NCI-H146 treated with DMSO at 0.1 percent for 48 hours (cell line): ENCODE measurements around the gene TTC38.

Experiments
- DNase-seq: peaks from one replicate; lab custom pipeline; 2025; ENCODE audit not compliant: unreplicated experiment; lab: John Stamatoyannopoulos, UW

TTC38 gene

GRCh38 chr22:46327691-46328465 lies 60.1 kb downstream of the TTC38 start:
- DNase-seq = no peak

GRCh38 chr22:46328797-46329196 lies 61.0 kb downstream of the TTC38 start:
- no peak for DNase-seq

- DNase-seq = no peak
Observed at GRCh38 chr22:46329616-46330015, 61.8 kb downstream of the TTC38 start.

GRCh38 chr22:46330426-46330825 lies 62.6 kb downstream of the TTC38 start:
- DNase-seq = no peak

GRCh38 chr22:46331496-46331895 lies 63.7 kb downstream of the TTC38 start:
- DNase-seq = no peak

- peak; percentile 31 for DNase-seq
Observed at GRCh38 chr22:46335201-46336118, 67.7 kb downstream of the TTC38 start, which contains the start of gene TRMU. TSS of gene TRMU (plus strand) at chr22:46335714. CDS start at chr22:46335765, 51 bp downstream.

GRCh38 chr22:46336119-46337078 lies 68.6 kb downstream of the TTC38 start:
- no peak for DNase-seq

GRCh38 chr22:46337870-46338269 lies 70.1 kb downstream of the TTC38 start:
- no peak for DNase-seq

GRCh38 chr22:46338636-46339035 lies 70.8 kb downstream of the TTC38 start:
- DNase-seq = no peak

GRCh38 chr22:46339956-46340355 lies 72.1 kb downstream of the TTC38 start:
- DNase-seq = no peak

GRCh38 chr22:46340676-46341075 lies 72.9 kb downstream of the TTC38 start:
- no peak for DNase-seq
